Measurements from ENCODE around the gene XG. TPM values are rescaled to one million over a fixed set of nuclear protein-coding genes. Genes with fewer than 3 reads are reported as not detected.

The XG gene
- total RNA-seq, 1 donor from 2014 or later: 0.33 TPM

- Histone ChIP-seq H3K4me3 (ENCODE audit: low read depth, low read length) (no peak overlapping the region), H3K27me3 (ENCODE audit: control insufficient read depth, insufficient read depth, low read length) (peaks cover 2% of the 10 kb centered on the region), H3K36me3 (ENCODE audit: control insufficient read depth, insufficient read depth, low read length) (no peaks in the 10 kb centered on the region)
- TF ChIP-seq, protein P1, sequence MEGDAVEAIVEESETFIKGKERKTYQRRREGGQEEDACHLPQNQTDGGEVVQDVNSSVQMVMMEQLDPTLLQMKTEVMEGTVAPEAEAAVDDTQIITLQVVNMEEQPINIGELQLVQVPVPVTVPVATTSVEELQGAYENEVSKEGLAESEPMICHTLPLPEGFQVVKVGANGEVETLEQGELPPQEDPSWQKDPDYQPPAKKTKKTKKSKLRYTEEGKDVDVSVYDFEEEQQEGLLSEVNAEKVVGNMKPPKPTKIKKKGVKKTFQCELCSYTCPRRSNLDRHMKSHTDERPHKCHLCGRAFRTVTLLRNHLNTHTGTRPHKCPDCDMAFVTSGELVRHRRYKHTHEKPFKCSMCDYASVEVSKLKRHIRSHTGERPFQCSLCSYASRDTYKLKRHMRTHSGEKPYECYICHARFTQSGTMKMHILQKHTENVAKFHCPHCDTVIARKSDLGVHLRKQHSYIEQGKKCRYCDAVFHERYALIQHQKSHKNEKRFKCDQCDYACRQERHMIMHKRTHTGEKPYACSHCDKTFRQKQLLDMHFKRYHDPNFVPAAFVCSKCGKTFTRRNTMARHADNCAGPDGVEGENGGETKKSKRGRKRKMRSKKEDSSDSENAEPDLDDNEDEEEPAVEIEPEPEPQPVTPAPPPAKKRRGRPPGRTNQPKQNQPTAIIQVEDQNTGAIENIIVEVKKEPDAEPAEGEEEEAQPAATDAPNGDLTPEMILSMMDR (IDR thresholded peaks at IDR 0.05; ENCODE audit: insufficient read depth, low read length, poor library complexity, severe bottlenecking): no peak
- no peak for DNase-seq (ENCODE audit: low read depth)
Measured at GRCh38 chrX:2781226-2781571, 29.4 kb downstream of the XG start.

DNA sequence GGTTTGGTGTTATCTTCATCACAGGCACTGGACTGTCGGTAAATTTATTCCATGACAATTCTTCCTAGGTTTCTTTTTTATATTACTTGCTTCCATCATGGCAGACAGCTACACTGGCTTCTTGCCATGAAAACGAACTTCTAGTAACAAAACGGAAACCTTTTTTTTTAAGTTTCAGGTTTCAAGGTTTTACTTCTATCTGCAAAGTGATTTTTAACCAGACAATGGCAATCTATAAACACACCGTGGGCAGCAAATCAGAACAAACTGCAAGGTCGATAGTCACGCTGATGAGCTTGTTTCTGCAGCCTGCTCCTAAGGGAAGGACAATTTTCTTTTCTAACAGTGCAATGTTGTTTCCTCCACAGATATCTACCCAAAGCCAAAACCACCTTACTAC lies 29.9 kb downstream of the XG start:
- TF ChIP-seq, protein P1 (IDR thresholded peaks at IDR 0.05; ENCODE audit: insufficient read depth, low read length, poor library complexity, severe bottlenecking): no peak
- Histone ChIP-seq H3K4me3 (ENCODE audit: low read depth, low read length) (no peak overlapping the region), H3K27me3 (ENCODE audit: control insufficient read depth, insufficient read depth, low read length) (peaks cover 2% of the 10 kb centered on the region), H3K36me3 (ENCODE audit: control insufficient read depth, insufficient read depth, low read length) (no peaks in the 10 kb centered on the region)
- DNase-seq (ENCODE audit: low read depth): no peak

DNA sequence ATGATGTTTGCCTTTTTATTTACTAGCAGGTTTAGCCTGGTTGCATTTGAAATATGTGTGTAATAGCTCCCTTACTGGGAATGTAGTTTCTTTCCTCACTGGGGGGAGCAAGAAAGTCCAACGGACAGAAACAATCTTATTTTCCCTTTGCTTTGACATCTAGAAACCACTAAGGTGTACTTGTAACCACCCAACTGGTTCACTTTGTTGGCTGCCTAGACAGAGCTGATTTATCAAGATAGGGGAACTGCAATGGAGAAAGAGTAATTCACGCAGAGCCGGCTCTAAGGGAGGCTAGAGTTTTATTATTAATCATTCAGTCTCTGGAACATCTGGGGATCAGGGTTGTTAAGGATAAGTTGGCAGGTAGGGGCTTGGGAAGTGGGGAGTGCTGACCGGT lies 30.3 kb downstream of the XG start:
- Histone ChIP-seq H3K27me3 (ENCODE audit: control insufficient read depth, insufficient read depth, low read length) (peaks cover 2% of the 10 kb centered on the region), H3K4me3 (ENCODE audit: low read depth, low read length) (no peak overlapping the region), H3K36me3 (ENCODE audit: control insufficient read depth, insufficient read depth, low read length) (no peaks in the 10 kb centered on the region)
- TF ChIP-seq, protein P1 (IDR thresholded peaks at IDR 0.05; ENCODE audit: insufficient read depth, low read length, poor library complexity, severe bottlenecking): no peak
- DNase-seq (ENCODE audit: low read depth): no peak

DNA sequence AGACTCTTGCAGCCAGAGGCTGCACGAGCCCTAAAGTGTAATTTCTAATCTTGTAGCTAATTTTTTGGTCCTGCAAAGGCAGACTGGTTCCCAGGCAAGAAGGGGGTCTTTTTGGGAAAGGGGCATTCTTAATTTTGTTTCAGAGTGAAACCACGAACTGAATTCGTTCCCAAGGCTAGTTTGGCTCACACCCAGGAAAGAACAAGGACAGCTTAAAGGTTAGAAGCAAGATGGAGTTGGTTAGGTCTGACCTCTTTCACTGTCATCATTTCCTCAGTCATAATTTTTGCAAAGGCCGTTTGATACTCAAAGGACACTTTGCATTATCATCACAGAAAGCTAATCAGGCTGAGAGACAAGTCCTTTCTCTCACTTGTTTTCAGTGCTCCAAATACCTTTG lies 30.9 kb downstream of the XG start:
- TF ChIP-seq, protein P1 (IDR thresholded peaks at IDR 0.05; ENCODE audit: insufficient read depth, low read length, poor library complexity, severe bottlenecking): no peak
- Histone ChIP-seq H3K4me3 (ENCODE audit: low read depth, low read length) (no peak overlapping the region), H3K36me3 (ENCODE audit: control insufficient read depth, insufficient read depth, low read length) (no peaks in the 10 kb centered on the region), H3K27me3 (ENCODE audit: control insufficient read depth, insufficient read depth, low read length) (peaks cover 2% of the 10 kb centered on the region)
- no peak for DNase-seq (ENCODE audit: low read depth)

DNA sequence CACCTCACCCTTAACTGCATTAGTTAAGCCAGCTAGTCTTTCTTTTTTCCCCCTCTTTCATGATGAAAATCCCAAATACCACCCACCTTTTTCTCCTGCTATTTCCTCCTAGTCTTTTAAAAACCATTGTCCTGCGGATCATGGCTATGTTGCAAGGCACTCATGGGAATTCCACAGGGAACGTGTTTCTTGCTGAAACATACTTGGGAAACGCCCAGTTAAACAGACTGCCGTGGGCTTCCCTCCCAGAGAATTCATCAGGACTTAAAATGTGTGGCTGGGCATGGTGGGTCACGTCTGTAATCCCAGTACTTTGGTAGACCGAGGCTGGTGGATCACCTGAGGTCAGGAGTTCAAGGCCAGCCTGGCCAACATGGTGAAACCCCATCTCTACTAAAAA lies 32.2 kb downstream of the XG start:
- DNase-seq (ENCODE audit: low read depth): no peak
- peaks cover 2% of the 10 kb centered on the region for H3K27me3 ChIP-seq (ENCODE audit: control insufficient read depth, insufficient read depth, low read length)
- H3K4me3 ChIP-seq (ENCODE audit: low read depth, low read length): no peak overlapping the region
- H3K36me3 ChIP-seq (ENCODE audit: control insufficient read depth, insufficient read depth, low read length): no peaks in the 10 kb centered on the region
- TF ChIP-seq, protein P1 (IDR thresholded peaks at IDR 0.05; ENCODE audit: insufficient read depth, low read length, poor library complexity, severe bottlenecking): no peak

DNA sequence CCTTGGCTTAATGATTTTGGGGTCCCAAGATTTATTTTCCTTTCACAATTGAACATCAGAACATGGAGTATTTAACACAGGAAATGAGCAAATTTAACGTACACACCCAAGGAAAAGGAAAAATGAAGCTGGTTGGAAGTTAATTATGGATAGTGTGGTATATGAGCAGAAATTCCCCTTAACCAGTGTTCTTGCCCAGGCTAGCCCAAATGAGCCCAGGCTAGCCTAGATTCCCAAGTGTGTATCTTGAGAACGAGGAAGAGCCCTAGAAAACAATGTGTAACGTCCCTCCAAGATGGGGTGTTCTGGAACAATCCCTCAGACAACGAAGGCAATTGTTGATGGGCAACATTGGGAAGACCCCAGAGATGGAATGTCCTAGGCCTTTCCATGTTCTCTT lies 33.7 kb downstream of the XG start:
- H3K4me3 ChIP-seq (ENCODE audit: low read depth, low read length): no peak overlapping the region
- TF ChIP-seq, protein P1 (IDR thresholded peaks at IDR 0.05; ENCODE audit: insufficient read depth, low read length, poor library complexity, severe bottlenecking): no peak
- H3K36me3 ChIP-seq (ENCODE audit: control insufficient read depth, insufficient read depth, low read length): no peaks in the 10 kb centered on the region
- no peak for DNase-seq (ENCODE audit: low read depth)
- peaks cover 2% of the 10 kb centered on the region for H3K27me3 ChIP-seq (ENCODE audit: control insufficient read depth, insufficient read depth, low read length)
